SK-N-SH treated with all-trans-retinoic acid at 6 μM for 48 hours (cell line): ENCODE results near the gene NSD1.

Source experiments
- ATAC-seq: fragments of 200-7000 bp; cut with Tn5 transposase; 3 replicates; pipeline ENCODE4 v1.9.1; 2020; ENCODE audit warnings: mild to moderate bottlenecking, moderate library complexity
- ARNTL ChIP-seq: fragments of 450-650 bp; formaldehyde crosslinking; IDR thresholded peaks from 2 replicates; pipeline ENCODE4 v1.5.0; 2020; ENCODE audit warnings: low read depth, mild to moderate bottlenecking, moderate library complexity, borderline replicate concordance
- BACH2 ChIP-seq: fragments of 250-450 bp; sonication (Bioruptor Pico); IDR thresholded peaks from 2 replicates; pipeline ENCODE4 v1.9.0; 2021; ENCODE audit warnings: mild to moderate bottlenecking, borderline replicate concordance
- CSRNP3 ChIP-seq: fragments of 250-450 bp; sonication (Bioruptor Pico); IDR thresholded peaks from 2 replicates; pipeline ENCODE4 v1.5.1; 2021; ENCODE audit warnings: mild to moderate bottlenecking, moderate library complexity
- ESRRG ChIP-seq: fragments of 250-450 bp; sonication (Bioruptor Pico); IDR thresholded peaks from 2 replicates; pipeline ENCODE4 v1.6.1; 2021; ENCODE audit warnings: mild to moderate bottlenecking
- GLIS3 ChIP-seq: fragments of 250-450 bp; sonication (Bioruptor Pico); IDR thresholded peaks from 2 replicates; pipeline ENCODE4 v1.5.0; 2020; ENCODE audit warnings: mild to moderate bottlenecking, moderate library complexity
- ISL1 ChIP-seq: fragments of 250-450 bp; sonication (Bioruptor Pico); IDR thresholded peaks from 2 replicates; pipeline ENCODE4 v2.1.2; 2022; ENCODE audit warnings: mild to moderate bottlenecking, moderate library complexity
- OSR1 ChIP-seq: fragments of 250-450 bp; sonication (Bioruptor Pico); IDR thresholded peaks from 2 replicates; pipeline ENCODE4 v1.8.0; 2022; ENCODE audit warnings: moderate library complexity, mild to moderate bottlenecking, inconsistent platforms
- PPARA ChIP-seq: fragments of 250-450 bp; sonication (Bioruptor Pico); IDR thresholded peaks from 2 replicates; pipeline ENCODE4 v1.5.0; 2020; ENCODE audit warnings: mild to moderate bottlenecking, borderline replicate concordance
- RARB ChIP-seq: fragments of 250-450 bp; sonication (Bioruptor Pico); IDR thresholded peaks from 2 replicates; pipeline ENCODE4 v1.8.0; 2021; ENCODE audit warnings: mild to moderate bottlenecking, moderate library complexity
- SNAI2 ChIP-seq: fragments of 250-450 bp; sonication (Bioruptor Pico); IDR thresholded peaks from 2 replicates; pipeline ENCODE4 v1.5.0; 2020; ENCODE audit warnings: mild to moderate bottlenecking, moderate library complexity
- TCF4 ChIP-seq: fragments of 250-450 bp; sonication (Bioruptor Pico); IDR thresholded peaks from 2 replicates; pipeline ENCODE4 v1.8.0; 2021; ENCODE audit warnings: mild to moderate bottlenecking, moderate library complexity, borderline replicate concordance
- TOX ChIP-seq: fragments of 250-450 bp; sonication (Bioruptor Pico); IDR thresholded peaks from 2 replicates; pipeline ENCODE4 v1.8.0; 2021; ENCODE audit warnings: mild to moderate bottlenecking, moderate library complexity, borderline replicate concordance
- ZC3H10 ChIP-seq: fragments of 250-450 bp; sonication (Bioruptor Pico); IDR thresholded peaks from 2 replicates; pipeline ENCODE4 v1.5.1; 2021; ENCODE audit warnings: mild to moderate bottlenecking, moderate library complexity
- ZFP3 ChIP-seq: fragments of 250-450 bp; sonication (Bioruptor Pico); IDR thresholded peaks from 2 replicates; pipeline ENCODE4 v1.5.0; 2020; ENCODE audit warnings: mild to moderate bottlenecking, moderate library complexity
- ZNF8 ChIP-seq: fragments of 450-650 bp; formaldehyde crosslinking; IDR thresholded peaks from 2 replicates; pipeline ENCODE4 v1.5.0; 2020; ENCODE audit warnings: mild to moderate bottlenecking, moderate library complexity
- TF ChIP-seq, protein P1 (sequence below): fragments of 250-450 bp; sonication (Bioruptor Pico); IDR thresholded peaks from 2 replicates; pipeline ENCODE4 v1.8.0; 2020; ENCODE audit warnings: mild to moderate bottlenecking, moderate library complexity, borderline replicate concordance
- TF ChIP-seq, protein P2 (sequence below): fragments of 250-450 bp; sonication (Bioruptor Pico); IDR thresholded peaks from 2 replicates; pipeline ENCODE4 v1.5.0; 2020; ENCODE audit warnings: mild to moderate bottlenecking, moderate library complexity

The NSD1 gene

GRCh38 chr5:177270653-177271052 is 137.1 kb downstream of the NSD1 start:
- TF ChIP-seq PPARA (CRISPR knock-in tag) (no peak), ZNF8 (CRISPR knock-in tag) (no peak), SNAI2 (no peak), ISL1 (CRISPR knock-in tag) (no peak), ARNTL (no peak), ZFP3 (CRISPR knock-in tag) (no peak)
- TF ChIP-seq, protein P1, sequence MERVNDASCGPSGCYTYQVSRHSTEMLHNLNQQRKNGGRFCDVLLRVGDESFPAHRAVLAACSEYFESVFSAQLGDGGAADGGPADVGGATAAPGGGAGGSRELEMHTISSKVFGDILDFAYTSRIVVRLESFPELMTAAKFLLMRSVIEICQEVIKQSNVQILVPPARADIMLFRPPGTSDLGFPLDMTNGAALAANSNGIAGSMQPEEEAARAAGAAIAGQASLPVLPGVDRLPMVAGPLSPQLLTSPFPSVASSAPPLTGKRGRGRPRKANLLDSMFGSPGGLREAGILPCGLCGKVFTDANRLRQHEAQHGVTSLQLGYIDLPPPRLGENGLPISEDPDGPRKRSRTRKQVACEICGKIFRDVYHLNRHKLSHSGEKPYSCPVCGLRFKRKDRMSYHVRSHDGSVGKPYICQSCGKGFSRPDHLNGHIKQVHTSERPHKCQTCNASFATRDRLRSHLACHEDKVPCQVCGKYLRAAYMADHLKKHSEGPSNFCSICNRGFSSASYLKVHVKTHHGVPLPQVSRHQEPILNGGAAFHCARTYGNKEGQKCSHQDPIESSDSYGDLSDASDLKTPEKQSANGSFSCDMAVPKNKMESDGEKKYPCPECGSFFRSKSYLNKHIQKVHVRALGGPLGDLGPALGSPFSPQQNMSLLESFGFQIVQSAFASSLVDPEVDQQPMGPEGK (CRISPR knock-in tag): no peak
- TF ChIP-seq, protein P2, sequence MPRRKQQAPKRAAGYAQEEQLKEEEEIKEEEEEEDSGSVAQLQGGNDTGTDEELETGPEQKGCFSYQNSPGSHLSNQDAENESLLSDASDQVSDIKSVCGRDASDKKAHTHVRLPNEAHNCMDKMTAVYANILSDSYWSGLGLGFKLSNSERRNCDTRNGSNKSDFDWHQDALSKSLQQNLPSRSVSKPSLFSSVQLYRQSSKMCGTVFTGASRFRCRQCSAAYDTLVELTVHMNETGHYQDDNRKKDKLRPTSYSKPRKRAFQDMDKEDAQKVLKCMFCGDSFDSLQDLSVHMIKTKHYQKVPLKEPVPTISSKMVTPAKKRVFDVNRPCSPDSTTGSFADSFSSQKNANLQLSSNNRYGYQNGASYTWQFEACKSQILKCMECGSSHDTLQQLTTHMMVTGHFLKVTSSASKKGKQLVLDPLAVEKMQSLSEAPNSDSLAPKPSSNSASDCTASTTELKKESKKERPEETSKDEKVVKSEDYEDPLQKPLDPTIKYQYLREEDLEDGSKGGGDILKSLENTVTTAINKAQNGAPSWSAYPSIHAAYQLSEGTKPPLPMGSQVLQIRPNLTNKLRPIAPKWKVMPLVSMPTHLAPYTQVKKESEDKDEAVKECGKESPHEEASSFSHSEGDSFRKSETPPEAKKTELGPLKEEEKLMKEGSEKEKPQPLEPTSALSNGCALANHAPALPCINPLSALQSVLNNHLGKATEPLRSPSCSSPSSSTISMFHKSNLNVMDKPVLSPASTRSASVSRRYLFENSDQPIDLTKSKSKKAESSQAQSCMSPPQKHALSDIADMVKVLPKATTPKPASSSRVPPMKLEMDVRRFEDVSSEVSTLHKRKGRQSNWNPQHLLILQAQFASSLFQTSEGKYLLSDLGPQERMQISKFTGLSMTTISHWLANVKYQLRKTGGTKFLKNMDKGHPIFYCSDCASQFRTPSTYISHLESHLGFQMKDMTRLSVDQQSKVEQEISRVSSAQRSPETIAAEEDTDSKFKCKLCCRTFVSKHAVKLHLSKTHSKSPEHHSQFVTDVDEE (CRISPR knock-in tag): no peak
- no peak for ATAC-seq

DNA sequence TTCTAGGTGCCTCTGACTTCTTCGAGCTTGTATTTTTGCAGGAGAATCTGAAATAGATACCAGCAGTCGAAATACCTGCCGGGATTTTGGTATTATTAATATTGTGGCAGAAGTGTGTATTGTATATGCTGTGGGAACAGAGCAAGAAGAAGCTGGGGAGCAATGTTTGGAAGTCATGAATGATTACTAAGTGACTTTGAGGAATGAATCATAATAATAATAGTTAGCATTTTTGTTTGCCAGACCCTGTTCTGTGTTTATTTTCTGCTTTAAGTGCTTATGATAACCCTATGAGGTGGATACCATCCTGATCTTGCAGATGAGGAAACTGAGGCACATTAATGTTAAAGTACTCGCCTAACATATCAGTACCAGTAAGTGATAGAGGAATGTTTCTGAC is 137.5 kb downstream of the NSD1 start:
- TF ChIP-seq RARB (CRISPR knock-in tag) (no peak), ZC3H10 (CRISPR knock-in tag) (no peak), PPARA (CRISPR knock-in tag) (no peak), TOX (CRISPR knock-in tag) (no peak), ZNF8 (CRISPR knock-in tag) (no peak), SNAI2 (no peak), ESRRG (CRISPR knock-in tag) (no peak)
- no peak; the same call in 2 of the 3 replicates for ATAC-seq

GRCh38 chr5:177275883-177276282 is 142.3 kb downstream of the NSD1 start:
- ATAC-seq: no peak
- no peak for TF ChIP-seq GLIS3
- TF ChIP-seq OSR1 (CRISPR knock-in tag): no peak
- TF ChIP-seq CSRNP3 (CRISPR knock-in tag): no peak
- TF ChIP-seq RARB (CRISPR knock-in tag): no peak
- TF ChIP-seq, protein P1 (CRISPR knock-in tag): no peak
- no peak for TF ChIP-seq PPARA (CRISPR knock-in tag)
- no peak for TF ChIP-seq TOX (CRISPR knock-in tag)
- no peak for TF ChIP-seq BACH2 (CRISPR knock-in tag)

DNA sequence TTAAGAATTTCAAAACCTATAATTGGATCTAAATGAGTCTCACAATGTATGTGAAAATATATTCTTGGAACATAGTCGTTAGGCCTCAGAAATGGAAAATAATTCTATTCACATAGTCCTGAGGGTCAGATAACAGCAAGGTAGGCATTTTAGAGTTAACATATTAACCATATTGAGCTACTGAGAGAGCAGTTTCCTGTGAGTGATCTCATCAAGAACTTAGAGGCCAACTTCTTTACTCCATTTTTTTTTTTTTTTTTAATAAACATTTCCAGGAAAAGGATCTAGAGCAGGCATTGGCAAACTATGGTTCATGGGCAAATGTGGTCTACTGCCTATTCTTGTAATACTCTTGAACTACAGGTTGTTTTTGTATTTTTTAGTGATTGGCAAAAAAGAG is 143.3 kb downstream of the NSD1 start:
- no peak for TF ChIP-seq ISL1 (CRISPR knock-in tag)
- no peak for TF ChIP-seq ZNF8 (CRISPR knock-in tag)
- TF ChIP-seq RARB (CRISPR knock-in tag): no peak
- TF ChIP-seq TCF4: no peak
- TF ChIP-seq GLIS3: no peak
- TF ChIP-seq, protein P2 (CRISPR knock-in tag): no peak
- TF ChIP-seq PPARA (CRISPR knock-in tag): no peak
- ATAC-seq: no peak
